ENCODE data around the gene ASAP2.

ASAP2 gene

GRCh38 chr2:9300829-9301453 lies 94.3 kb downstream of the ASAP2 start:
- no peak for DNase-seq

- no peak for DNase-seq
These were observed 96.1 kb downstream of the ASAP2 start for GRCh38 chr2:9302755-9303154.

GRCh38 chr2:9303528-9304225 lies 97.1 kb downstream of the ASAP2 start:
- no peak for DNase-seq

- DNase-seq: no peak
These were observed 100.3 kb downstream of the ASAP2 start for GRCh38 chr2:9306911-9307310.

- DNase-seq: no peak
These were observed 100.9 kb downstream of the ASAP2 start for GRCh38 chr2:9307535-9307934.

- no peak for DNase-seq
These were observed 101.8 kb downstream of the ASAP2 start for GRCh38 chr2:9308186-9308955.

- no peak for DNase-seq
These were observed 102.5 kb downstream of the ASAP2 start for GRCh38 chr2:9309147-9309546.

- DNase-seq: no peak
These were observed 103.8 kb downstream of the ASAP2 start for GRCh38 chr2:9310377-9310776.

- DNase-seq: no peak
These were observed 104.2 kb downstream of the ASAP2 start for GRCh38 chr2:9310798-9311197.

GRCh38 chr2:9311488-9311887 lies 104.9 kb downstream of the ASAP2 start:
- DNase-seq: no peak

GRCh38 chr2:9312591-9312990 lies 106.0 kb downstream of the ASAP2 start:
- DNase-seq: no peak

- DNase-seq: no peak
These were observed 106.8 kb downstream of the ASAP2 start for GRCh38 chr2:9313443-9313842.

- no peak for DNase-seq
These were observed 108.8 kb downstream of the ASAP2 start for GRCh38 chr2:9315280-9315847.

- DNase-seq: no peak
These were observed 110.9 kb downstream of the ASAP2 start for GRCh38 chr2:9317559-9317958.

GRCh38 chr2:9318461-9319337 lies 112.1 kb downstream of the ASAP2 start:
- DNase-seq: no peak

- DNase-seq: no peak
These were observed 112.7 kb downstream of the ASAP2 start for GRCh38 chr2:9319338-9319715.

GRCh38 chr2:9322576-9322975 lies 116.0 kb downstream of the ASAP2 start:
- DNase-seq: no peak

- DNase-seq: no peak
These were observed 118.8 kb downstream of the ASAP2 start for GRCh38 chr2:9325428-9325827.

- DNase-seq: no peak
These were observed 120.4 kb downstream of the ASAP2 start for GRCh38 chr2:9326975-9327374.

- DNase-seq: no peak
These were observed 121.3 kb downstream of the ASAP2 start for GRCh38 chr2:9327873-9328352.

- no peak for DNase-seq
These were observed 122.3 kb downstream of the ASAP2 start for GRCh38 chr2:9328931-9329330.

- DNase-seq: no peak
These were observed 122.9 kb downstream of the ASAP2 start for GRCh38 chr2:9329497-9329896.
